ENCODE data around the gene LIN52.
A peak's percentile ranks its signal among the peaks of the same experiment; 100 is the strongest.
"Not testable (repeated sequence)": the region's sequence is repeated elsewhere in the genome, so short reads cannot be mapped to it uniquely, and the experiment has no call there.

LIN52 gene

DNA sequence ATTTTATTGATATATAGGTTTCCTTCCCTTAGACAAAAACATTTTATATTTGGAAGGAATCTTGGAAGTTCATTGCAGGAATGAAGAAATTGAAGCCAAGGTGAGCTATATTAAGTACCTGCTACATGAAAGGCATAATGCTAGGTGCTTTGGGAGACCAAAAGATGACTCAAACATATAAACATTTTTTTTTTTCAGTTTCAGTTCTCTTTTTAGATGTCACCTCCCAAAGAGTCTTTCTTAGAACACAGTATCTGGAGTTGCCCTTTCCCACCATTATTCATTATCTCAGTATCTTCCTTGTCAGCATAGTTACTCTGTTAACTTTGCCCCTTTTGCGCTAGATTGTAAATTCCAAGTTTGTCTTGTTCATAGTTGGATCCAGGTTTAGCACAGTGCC lies 1.1 kb downstream of the LIN52 start:
- in situ Hi-C loops (cut with MboI; ENCODE audit: low pct_unique_long_range_greater_than_20kb, low sequenced_read_pairs), result no loop called here
- DNase-seq, result peak; percentile 5

DNA sequence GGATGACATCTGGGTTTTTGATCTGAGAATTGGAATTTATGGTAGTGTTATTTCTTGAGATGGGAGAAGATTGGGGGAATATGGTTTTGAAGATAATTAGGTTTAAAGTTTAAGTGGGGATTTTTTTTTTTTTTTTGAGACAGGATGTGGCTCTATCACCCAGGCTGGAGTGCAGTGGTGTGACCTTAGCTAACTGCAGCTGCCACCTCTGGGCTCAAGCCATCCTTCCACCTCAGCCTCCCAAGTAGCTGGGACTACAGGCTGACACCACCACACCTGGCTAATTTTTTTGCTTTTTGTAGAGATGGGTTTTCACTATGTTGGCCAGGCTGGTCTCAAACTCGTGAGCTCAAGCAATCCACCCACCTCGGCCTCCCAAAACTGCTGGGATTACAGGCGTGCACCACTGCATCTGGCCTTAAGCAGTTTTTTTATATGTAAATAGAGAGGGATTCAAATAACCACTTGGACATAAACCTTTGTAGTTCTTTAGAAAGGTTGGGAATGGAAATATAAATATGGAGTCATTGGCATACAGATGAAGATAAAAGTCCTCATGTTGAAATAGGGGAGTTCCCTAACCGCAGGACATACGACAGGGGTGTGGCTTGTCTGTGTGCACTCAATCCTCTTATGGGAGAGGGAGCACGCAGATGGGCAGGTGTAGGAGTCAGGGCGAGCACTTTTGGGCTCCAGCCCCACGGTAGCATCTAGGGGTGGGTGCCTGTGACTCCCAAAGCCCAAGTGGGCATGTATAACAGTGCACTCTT lies 4.7 kb downstream of the LIN52 start:
- DNase-seq, result no peak
- in situ Hi-C loops (cut with MboI; ENCODE audit: low pct_unique_long_range_greater_than_20kb, low sequenced_read_pairs), result no loop called here

GRCh38 chr14:74105381-74105780 lies 20.6 kb downstream of the LIN52 start:
- in situ Hi-C loops (cut with MboI; ENCODE audit: low pct_unique_long_range_greater_than_20kb, low sequenced_read_pairs), result no loop called here
- no peak for DNase-seq

- DNase-seq, result no peak
- in situ Hi-C loops (cut with MboI; ENCODE audit: low pct_unique_long_range_greater_than_20kb, low sequenced_read_pairs), result no loop called here
These were observed 24.6 kb downstream of the LIN52 start for GRCh38 chr14:74109369-74109768.

DNA sequence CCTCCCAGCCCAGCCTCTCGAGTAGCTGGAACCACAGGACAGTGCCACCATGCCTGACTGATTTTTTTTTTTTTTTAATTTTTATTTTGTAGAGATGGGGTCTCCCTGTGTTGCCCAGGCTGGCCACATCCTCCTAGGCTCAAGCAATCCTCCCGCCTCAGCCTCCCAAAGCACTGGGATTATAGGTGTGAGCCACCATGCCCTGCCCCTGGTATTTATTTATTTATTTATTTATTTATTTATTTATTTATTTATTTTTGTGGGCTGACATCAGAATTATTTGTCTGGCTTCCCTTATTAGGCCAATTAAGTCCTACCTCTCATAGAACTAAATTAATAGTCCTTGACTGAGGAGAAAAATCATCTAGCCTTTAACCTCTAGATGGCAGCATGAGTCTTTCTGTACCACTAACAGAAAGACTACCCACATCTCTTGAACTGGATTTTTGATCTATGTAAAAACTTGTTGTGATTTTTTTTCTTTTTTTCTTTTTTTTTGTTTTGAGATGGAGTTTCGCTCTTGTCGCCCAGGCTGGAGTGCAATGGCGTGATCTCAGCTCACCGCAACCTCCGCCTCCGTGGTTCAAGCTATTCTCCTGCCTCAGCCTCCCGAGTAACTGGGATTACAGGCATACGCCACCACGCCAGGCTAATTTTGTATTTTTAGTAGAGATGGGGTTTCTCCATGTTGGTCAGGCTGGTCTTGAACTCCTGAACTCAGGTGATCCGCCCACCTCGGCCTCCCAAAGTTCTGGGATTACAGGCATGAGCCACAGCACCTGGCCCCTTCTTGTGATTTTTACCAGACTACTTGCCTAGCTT lies 26.9 kb downstream of the LIN52 start:
- in situ Hi-C loops (cut with MboI; ENCODE audit: low pct_unique_long_range_greater_than_20kb, low sequenced_read_pairs), result not testable (repeated sequence)
- peak; percentile 61 for DNase-seq

DNA sequence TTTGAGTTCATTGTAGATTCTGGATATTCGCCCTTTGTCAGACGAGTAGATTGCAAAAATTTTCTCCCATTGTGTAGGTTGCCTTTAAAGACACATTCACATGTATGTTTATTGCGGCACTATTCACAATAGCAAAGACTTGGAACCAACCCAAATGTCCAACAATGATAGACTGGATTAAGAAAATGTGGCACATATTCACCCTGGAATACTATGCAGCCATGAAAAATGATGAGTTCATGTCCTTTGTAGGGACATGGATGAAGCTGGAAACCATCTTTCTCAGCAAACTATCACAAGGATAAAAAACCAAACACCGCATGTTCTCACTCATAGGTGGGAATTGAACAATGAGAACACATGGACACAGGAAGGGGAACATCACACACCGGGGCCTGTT lies 40.7 kb downstream of the LIN52 start:
- in situ Hi-C loops (cut with MboI; ENCODE audit: low pct_unique_long_range_greater_than_20kb, low sequenced_read_pairs); DNase-seq: not testable (repeated sequence)

DNA sequence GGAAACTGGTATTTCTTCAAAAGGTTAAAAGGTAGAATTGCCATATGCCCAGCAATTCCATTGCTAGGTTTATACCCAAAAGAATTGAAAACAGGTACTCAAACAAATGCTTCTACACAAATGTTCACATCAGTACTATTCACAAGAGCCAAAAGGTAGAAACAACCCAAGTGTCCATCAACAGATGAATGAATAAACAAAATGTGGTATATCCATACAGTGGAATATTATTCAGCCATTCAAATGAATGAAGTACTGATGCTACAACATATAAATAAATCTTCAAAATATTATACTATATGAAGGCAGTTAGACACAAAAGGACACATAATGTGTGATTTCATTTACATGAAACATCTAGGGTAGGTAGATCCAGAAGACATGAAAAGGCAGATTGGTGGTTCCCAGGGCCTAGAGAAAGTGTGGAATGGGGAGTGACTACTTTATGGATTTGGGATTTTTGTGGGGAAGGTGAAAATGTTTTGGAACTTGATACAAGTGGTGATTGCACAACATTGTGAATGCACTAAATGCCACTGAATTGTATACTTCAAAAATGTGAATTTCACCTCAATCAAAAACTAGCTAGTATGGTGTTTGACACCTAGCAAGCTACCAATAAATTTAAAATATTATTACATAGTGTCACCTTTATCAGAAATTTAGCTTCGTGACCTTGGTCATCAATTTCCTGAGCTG lies 41.7 kb downstream of the LIN52 start:
- no peak for DNase-seq
- in situ Hi-C loops (cut with MboI; ENCODE audit: low pct_unique_long_range_greater_than_20kb, low sequenced_read_pairs), result no loop called here

DNA sequence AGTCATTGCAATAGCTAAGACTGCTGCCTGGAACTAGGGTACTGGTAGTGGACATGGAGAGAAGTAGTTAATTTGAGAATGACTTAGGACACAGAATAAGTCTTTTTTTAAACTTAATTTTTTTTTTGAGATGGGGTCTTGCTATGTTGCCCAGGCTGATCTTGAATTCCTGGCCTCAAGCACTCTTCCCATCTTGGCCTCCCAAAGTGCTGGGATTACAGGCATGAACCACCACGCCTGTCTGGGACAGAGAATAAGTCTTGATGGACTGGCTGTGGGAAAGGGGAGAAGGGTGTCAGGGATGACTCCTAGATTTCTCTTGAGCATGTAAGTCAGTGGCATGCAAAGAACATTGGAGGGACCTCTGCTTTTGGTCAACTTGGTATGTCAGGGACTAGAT lies 42.9 kb downstream of the LIN52 start:
- DNase-seq, result no peak
- in situ Hi-C loops (cut with MboI; ENCODE audit: low pct_unique_long_range_greater_than_20kb, low sequenced_read_pairs), result no loop called here

DNA sequence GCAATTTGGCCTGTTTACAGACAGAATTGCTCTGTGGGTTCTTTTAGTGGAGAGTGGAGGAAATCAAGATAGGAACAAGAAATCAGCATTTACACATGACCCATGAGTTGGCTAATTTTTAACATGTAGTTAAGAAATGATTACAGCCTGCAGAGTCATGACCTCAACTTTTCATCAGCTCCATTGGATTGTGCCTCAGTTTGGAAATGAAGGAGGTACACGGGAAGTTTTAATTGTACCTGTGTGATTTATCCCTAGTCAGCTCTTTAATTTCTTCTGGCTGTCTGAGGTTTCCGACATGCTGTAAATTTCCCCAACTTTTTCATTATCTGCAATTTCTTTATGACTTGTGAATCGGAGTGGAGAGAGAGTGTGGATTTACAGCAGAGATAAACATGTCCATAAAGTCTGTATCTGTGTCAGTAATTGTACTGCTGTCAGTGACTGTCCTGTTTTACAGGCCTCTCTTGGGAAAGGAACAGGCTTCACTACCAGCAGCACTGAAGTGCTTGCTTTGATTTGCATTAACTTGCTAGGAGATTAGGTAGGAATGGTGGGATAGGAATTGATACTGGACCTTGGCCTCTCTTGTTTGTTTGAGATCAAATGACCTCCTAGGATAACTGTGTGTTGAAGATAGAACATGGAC lies 49.2 kb downstream of the LIN52 start:
- in situ Hi-C loops (cut with MboI; ENCODE audit: low pct_unique_long_range_greater_than_20kb, low sequenced_read_pairs), result no loop called here
- DNase-seq, result no peak

GRCh38 chr14:74134484-74134883 lies 49.7 kb downstream of the LIN52 start:
- no peak for DNase-seq
- in situ Hi-C loops (cut with MboI; ENCODE audit: low pct_unique_long_range_greater_than_20kb, low sequenced_read_pairs), result no loop called here

DNA sequence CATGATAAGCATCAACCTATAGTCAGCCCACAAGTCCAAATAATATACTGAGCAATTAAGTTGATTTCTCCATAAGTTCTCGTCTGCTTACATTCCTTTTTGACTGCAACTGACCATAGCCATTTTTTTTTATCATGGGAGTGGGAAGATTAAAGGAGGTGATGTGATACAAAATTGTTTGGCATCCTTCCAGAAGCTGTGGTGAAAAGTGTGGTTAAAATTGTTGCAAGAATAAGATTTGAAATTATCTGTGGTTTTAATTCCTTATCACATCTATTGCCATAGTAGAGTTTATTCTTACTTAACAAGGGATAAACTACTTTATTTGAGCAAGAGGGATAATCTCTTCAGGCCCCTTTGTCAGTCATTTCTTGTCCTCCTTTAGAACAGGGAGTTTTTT lies 50.7 kb downstream of the LIN52 start:
- DNase-seq, result peak; percentile 16
- in situ Hi-C loops (cut with MboI; ENCODE audit: low pct_unique_long_range_greater_than_20kb, low sequenced_read_pairs), result no loop called here

- DNase-seq, result no peak
- in situ Hi-C loops (cut with MboI; ENCODE audit: low pct_unique_long_range_greater_than_20kb, low sequenced_read_pairs), result no loop called here
These were observed 55.7 kb downstream of the LIN52 start for GRCh38 chr14:74140374-74140850.

GRCh38 chr14:74141703-74142102 lies 56.9 kb downstream of the LIN52 start:
- in situ Hi-C loops (cut with MboI; ENCODE audit: low pct_unique_long_range_greater_than_20kb, low sequenced_read_pairs), result no loop called here
- no peak for DNase-seq

DNA sequence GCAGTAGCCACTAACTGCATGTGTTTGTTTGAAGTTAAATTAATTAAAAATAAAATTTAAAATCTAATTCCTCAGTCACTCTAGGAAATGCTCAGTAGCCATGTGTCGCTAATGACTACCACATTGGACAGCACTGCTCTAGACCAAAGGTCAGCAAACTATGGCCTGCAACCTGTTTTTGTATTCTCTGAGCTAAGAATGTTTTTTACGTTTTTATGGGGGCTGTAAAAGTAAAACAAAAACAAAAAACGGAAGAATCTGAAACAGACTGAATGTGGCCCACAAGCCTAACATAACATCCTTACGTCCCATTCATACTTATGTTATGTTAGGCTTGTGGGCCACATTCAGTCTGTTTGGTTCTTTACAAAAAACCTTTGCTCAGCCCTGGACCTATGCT lies 57.8 kb downstream of the LIN52 start:
- DNase-seq, result no peak
- in situ Hi-C loops (cut with MboI; ENCODE audit: low pct_unique_long_range_greater_than_20kb, low sequenced_read_pairs), result no loop called here

DNA sequence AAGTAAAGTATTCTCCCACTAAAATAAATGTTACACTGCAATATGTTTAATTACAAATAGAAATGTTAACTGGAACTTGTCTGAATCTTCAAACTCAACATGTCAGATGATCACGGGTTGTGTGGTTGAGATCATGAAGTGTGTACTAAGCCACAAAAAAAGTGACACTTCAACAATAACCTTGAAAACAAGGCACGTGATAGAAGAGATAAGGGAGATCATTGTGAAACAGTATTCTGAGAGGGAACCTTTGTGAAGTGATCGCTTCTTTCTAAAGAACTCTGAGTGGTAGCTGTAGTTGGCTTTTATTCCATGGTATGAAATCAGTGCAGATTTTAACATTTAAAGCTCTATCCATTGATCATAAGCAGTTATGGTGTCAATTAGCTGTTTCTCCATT lies 60.0 kb downstream of the LIN52 start:
- no peak for DNase-seq
- in situ Hi-C loops (cut with MboI; ENCODE audit: low pct_unique_long_range_greater_than_20kb, low sequenced_read_pairs), result no loop called here

GRCh38 chr14:74147571-74147970 lies 62.8 kb downstream of the LIN52 start:
- no peak for DNase-seq
- in situ Hi-C loops (cut with MboI; ENCODE audit: low pct_unique_long_range_greater_than_20kb, low sequenced_read_pairs), result no loop called here

DNA sequence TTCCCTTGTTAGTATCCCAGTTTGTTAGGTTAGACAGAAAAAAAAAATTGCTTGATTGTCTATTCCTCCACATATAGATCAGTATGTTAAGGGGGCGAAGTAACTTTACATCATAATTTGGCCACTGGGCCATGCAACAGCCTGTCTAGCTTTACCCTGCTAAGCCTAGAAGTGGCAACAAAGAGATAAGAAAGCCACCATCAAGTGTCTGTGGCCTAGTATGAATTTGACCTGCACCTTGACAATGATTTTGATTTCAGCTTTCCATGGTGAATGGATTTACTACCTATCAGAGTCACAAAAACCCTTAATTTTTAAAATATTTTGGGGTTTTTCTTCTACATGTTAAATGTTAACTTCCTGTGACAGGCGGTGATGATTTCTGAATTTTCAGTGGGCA lies 63.9 kb downstream of the LIN52 start:
- in situ Hi-C loops (cut with MboI; ENCODE audit: low pct_unique_long_range_greater_than_20kb, low sequenced_read_pairs), result no loop called here
- DNase-seq, result no peak

DNA sequence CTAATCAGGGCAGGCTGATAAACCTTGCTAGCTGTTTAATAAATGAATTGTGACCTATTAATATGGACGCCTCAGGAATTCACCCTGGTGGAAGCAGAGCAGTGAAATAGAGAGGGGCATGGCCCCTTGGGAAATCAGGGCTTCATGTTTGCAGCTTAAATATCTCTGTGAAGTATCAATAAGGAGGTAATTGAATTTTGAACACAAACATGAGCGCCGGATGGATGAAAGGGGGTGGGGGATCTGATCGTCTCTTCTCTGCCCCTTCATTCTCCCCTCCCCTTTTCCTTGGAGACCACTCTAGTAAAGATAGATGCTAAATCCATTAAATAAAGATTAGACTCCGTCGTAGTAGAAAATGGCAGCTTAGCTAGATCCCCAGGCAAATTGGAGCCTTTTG lies 70.5 kb downstream of the LIN52 start:
- in situ Hi-C loops (cut with MboI; ENCODE audit: low pct_unique_long_range_greater_than_20kb, low sequenced_read_pairs), result no loop called here
- DNase-seq, result no peak

DNA sequence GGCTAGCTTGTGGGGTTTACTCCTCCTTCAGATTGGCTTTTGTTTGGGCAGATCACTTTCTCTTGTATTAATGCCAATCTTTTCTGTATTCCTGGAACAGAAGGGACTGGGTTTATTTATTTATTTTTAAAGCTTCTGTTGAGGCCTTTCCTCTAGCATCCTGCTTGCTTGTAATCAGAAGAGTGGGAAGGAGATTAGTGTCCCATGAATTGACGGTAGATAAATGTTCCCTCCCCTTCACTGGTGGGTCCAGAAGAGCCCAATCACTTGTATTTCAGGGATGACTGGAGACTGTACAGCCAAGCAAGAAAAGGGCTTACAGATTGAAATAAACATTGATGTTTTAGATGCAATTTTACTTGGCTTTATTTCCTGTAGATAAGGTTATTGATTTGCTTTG lies 71.0 kb downstream of the LIN52 start:
- DNase-seq, result no peak
- in situ Hi-C loops (cut with MboI; ENCODE audit: low pct_unique_long_range_greater_than_20kb, low sequenced_read_pairs), result no loop called here

All from KBM-7 (cell line).